ENCODE results near the gene RANBP17.

DNA sequence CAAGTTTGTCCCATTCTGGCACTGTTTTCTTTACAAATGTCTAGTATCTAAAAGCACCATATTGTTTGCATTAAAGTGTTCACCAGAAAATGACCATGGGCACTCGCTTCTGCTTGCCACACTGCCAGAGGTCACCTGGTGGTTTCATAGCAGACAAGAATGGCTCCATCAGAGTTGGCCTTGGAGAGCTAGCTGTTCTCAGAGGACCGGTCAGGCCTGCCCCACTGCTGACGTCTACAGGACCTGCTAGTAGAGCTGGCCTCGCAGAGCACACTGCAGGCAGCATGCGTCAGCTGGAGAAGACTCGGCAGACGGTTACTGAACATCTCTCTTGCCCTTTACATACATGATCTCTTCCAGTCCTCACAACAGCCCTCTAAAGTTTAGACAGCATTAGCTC, 438.5 kb downstream of the RANBP17 start:
- TF ChIP-seq, protein P1, sequence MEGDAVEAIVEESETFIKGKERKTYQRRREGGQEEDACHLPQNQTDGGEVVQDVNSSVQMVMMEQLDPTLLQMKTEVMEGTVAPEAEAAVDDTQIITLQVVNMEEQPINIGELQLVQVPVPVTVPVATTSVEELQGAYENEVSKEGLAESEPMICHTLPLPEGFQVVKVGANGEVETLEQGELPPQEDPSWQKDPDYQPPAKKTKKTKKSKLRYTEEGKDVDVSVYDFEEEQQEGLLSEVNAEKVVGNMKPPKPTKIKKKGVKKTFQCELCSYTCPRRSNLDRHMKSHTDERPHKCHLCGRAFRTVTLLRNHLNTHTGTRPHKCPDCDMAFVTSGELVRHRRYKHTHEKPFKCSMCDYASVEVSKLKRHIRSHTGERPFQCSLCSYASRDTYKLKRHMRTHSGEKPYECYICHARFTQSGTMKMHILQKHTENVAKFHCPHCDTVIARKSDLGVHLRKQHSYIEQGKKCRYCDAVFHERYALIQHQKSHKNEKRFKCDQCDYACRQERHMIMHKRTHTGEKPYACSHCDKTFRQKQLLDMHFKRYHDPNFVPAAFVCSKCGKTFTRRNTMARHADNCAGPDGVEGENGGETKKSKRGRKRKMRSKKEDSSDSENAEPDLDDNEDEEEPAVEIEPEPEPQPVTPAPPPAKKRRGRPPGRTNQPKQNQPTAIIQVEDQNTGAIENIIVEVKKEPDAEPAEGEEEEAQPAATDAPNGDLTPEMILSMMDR (IDR thresholded peaks at IDR 0.05 in 2 of 3, conservative IDR thresholded peaks at IDR 0.05 in 1 of 3; ENCODE audit: insufficient read depth in 2 of 3, low read depth in 1 of 3, low read length in 3 of 3) = no peak
- no peak for TF ChIP-seq ZNF274 (IDR thresholded peaks at IDR 0.05; ENCODE audit: borderline replicate concordance, low read depth, low read length)
- no peak for TF ChIP-seq ZNF121 (CRISPR knock-in tag; conservative IDR thresholded peaks at IDR 0.05)
- TF ChIP-seq ZNF143 (CRISPR knock-in tag; IDR thresholded peaks at IDR 0.05) = no peak
- TF ChIP-seq JUN (IDR thresholded peaks at IDR 0.05; ENCODE audit: borderline replicate concordance, low read depth, low read length) = no peak
- no peak for TF ChIP-seq JUN (CRISPR knock-in tag; IDR thresholded peaks at IDR 0.05; ENCODE audit: borderline replicate concordance)
- no peak for TF ChIP-seq ZFP30 (CRISPR knock-in tag; IDR thresholded peaks at IDR 0.05; ENCODE audit: borderline replicate concordance)
- TF ChIP-seq, protein P2, sequence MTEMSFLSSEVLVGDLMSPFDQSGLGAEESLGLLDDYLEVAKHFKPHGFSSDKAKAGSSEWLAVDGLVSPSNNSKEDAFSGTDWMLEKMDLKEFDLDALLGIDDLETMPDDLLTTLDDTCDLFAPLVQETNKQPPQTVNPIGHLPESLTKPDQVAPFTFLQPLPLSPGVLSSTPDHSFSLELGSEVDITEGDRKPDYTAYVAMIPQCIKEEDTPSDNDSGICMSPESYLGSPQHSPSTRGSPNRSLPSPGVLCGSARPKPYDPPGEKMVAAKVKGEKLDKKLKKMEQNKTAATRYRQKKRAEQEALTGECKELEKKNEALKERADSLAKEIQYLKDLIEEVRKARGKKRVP (CRISPR knock-in tag; IDR thresholded peaks at IDR 0.05) = no peak

Measured in K562 (cell line).